ENCODE results near the gene TEDC2. TPM values are rescaled to one million over a fixed set of nuclear protein-coding genes. Genes with fewer than 3 reads are reported as not detected.
"Not testable (repeated sequence)": the region's sequence is repeated elsewhere in the genome, so short reads cannot be mapped to it uniquely, and the experiment has no call there.

TEDC2 gene
- total RNA-seq, 1 donor from 2014 or later = 0.58 TPM

GRCh38 chr16:2473446-2473926 is 13.6 kb downstream of the TEDC2 start:
- intact Hi-C loops (cut with DNase I) = no loop called here
- ATAC-seq (no peak), DNase-seq (ENCODE audit: low spot score) (no peak)

DNA sequence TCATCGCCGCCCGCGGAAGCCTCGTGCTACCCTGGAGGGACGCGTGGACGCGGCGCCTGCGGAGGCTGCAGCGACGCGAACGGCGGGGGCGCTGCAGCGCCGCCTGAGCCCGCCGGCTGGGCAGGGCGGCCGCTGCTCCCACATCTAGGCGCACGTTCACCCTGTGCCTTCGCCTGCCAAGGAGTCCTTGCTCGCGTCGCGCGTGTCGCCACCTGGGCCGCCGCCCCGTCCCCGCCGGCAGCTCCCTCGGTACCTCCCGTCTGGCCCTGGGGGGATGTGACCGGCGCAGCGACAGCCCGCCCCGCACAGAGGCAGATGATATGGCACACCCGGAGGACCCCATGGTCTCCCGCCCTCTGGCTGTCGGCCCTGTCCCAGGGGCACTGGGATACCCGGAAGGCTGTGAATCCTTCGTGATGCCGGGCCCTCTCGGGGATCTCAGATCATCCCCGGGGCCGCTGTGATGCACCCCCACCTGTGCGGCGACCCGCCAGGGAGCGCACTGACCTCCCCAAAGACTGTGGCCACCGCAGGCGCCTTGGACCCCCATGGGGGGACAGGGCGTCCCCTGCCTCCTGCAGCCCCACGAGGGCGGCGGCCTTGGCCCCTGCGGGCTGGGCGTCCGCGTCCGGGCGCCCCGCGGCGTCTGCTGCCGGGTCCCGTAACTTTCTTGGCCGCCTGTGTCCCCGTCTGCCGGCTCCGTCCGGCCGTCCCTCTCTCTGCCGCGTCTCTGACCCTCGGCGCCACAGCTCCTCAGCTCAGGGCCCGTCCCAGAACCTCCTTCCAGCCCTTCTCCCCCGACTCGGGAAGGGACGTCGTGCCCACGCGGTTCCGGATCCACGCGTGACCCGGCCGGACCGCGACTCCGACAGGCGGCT is 14.3 kb downstream of the TEDC2 start:
- intact Hi-C loops (cut with DNase I) = no loop called here
- peak; percentile 34 for ATAC-seq

DNA sequence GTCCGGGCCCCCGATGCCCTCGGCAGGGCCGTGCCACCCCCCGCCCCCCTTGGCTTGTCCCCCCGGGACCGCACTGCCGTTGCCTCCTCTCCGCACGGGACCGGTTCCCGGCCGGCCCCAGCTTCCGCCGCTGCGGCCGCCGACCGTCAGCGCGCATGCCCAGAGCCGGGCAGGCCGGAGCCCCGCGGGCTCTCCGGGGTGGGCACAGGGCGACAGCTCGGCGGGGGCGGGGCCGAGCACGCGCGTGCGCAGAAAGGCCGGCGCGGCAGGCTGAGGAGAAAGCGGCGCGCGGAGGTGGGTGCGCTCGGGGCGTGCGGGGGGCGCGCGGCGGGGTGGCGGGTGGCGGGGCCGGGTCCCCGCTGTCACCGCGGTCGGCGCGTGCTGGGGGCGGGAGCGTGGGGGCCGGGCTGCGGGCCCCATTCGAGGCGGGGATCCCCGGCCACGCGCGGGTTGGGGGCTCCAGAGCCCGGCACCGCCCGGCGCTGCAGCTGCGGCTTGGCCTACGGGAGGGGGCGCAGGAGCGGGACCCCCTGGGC is 15.0 kb downstream of the TEDC2 start, which contains the start of gene TBC1D24:
TSS of gene TBC1D24 (plus strand) at position 251 of the 536 bp plus-strand sequence. CDS start 21,022 bp downstream, outside the sequence.
- DNase-seq (ENCODE audit: low spot score) = peak; percentile 92
- ATAC-seq = peak; percentile 90
- intact Hi-C loops (cut with DNase I) = no loop called here

More for the DNA sequence above, 14.3 kb downstream of the TEDC2 start:
- DNase-seq (ENCODE audit: low spot score) = no peak

- no peak for DNase-seq (ENCODE audit: low spot score)
- intact Hi-C loops (cut with DNase I) = no loop called here
- no peak for ATAC-seq
These were observed 15.8 kb downstream of the TEDC2 start for GRCh38 chr16:2475413-2476344.

GRCh38 chr16:2476345-2476720 is 16.4 kb downstream of the TEDC2 start:
- intact Hi-C loops (cut with DNase I) = no loop called here
- no peak for DNase-seq (ENCODE audit: low spot score)
- ATAC-seq = no peak

DNA sequence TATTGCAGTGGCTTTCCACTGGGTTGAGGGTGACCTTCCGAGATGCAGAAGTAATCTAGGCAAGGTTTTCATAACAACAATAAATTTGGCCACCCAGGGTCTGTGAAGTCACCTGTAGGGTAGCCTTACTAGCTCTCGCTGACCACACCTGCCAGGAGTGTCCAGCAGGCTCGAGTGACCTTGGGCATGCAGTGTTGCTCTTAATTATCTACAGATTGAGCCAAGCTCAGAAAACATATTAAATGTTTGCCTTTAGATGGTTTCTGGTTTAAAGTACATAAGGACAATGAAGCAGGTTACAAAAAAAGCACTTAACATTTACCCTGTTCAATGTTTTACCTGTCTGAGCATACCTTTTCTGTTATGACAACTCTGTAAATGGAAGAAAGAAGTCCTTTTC is 16.8 kb downstream of the TEDC2 start:
- DNase-seq (ENCODE audit: low spot score) (no peak), ATAC-seq (no peak)
- intact Hi-C loops (cut with DNase I) = no loop called here

DNA sequence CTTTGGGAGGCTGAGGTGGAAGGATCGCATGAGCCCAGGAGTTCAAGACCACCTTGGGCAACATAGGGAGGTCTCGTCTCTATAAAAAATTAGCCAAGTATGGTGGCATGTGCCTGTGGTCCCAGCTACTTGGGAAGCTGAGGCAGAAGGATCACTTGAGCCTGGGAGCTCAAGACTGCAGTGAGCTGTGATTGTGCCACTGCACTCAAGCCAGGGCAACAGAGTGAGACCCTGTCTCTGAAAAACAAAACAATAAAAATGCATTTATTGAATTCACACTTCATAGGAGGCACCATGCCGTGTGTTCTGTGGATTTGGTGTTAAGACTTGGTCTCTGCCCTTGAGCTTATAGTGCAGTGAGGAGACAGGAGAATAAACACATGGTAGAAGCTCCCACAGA is 17.4 kb downstream of the TEDC2 start:
- DNase-seq (ENCODE audit: low spot score) = no peak
- no peak for ATAC-seq
- intact Hi-C loops (cut with DNase I) = no loop called here

DNA sequence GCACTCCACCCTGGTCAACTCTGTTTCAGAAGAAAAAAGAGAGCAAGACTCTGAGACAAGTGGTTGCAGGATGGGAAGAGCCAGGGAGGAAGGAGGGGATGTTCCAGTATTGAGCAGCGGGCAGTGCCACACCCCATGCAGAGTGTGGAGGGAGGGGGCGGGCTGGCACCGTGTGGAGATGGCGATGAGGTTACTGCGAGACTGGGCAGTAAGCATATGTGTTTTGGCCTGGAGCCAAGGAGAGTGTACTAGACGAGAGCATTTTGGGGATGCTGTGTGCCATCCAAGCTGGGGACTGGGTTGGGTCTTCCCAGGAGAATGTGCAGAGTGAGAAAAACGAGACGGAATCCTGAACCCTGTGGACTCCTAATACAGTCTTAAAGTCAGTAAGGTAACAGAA is 18.4 kb downstream of the TEDC2 start:
- DNase-seq (ENCODE audit: low spot score) (no peak), ATAC-seq (no peak)
- intact Hi-C loops (cut with DNase I) = no loop called here

GRCh38 chr16:2479996-2480395 is 20.1 kb downstream of the TEDC2 start:
- ATAC-seq; DNase-seq (ENCODE audit: low spot score); intact Hi-C loops (cut with DNase I): not testable (repeated sequence)

GRCh38 chr16:2480948-2481347 is 21.0 kb downstream of the TEDC2 start:
- no peak for DNase-seq (ENCODE audit: low spot score)
- intact Hi-C loops (cut with DNase I) = no loop called here
- ATAC-seq = no peak

DNA sequence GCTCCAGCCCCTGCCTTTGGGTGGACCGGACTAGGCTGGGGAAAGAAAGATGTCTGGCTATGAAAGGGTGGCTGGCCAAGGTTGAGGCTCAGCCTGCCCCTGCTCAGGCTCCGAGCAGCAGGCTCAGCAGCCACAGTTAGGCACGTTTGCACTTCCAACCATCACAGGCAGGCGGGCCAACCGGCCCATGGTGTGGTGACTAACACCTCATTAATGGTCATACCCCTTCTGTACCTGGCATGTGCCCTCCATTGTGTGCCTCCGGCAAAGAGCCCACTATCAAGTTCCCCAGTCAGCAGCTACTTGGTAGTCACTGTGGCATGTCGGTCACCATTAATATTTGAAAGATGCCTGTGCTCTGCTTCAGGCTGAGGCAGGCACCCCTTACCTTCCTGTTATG is 21.8 kb downstream of the TEDC2 start:
- ATAC-seq (no peak), DNase-seq (ENCODE audit: low spot score) (no peak)
- intact Hi-C loops (cut with DNase I) = no loop called here

DNA sequence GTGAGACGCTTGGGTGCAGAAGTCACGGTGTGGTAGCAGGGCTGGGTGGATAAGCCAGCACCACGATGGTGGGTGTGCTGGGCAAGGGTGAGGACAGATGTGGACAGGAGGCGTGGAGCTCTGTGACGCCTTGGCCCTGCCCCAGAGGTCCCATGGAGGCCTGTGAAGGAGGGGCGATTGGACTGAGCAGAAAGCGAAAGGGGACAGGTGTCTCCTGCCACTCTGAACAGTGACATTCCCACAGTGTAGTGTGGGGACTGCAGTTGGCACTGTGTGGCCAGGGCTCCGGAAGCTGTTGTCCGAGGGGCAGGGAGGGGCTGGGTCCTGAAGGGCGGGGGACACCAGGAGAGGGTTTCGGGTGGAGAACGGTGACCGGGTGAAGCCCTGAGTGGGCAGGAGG is 22.3 kb downstream of the TEDC2 start:
- intact Hi-C loops (cut with DNase I) = no loop called here
- peak; percentile 11 for ATAC-seq
- no peak for DNase-seq (ENCODE audit: low spot score)

- intact Hi-C loops (cut with DNase I) = no loop called here
- ATAC-seq = peak; percentile 91
- no peak for DNase-seq (ENCODE audit: low spot score)
These were observed 23.0 kb downstream of the TEDC2 start for GRCh38 chr16:2482708-2483534.

- ATAC-seq (no peak), DNase-seq (ENCODE audit: low spot score) (no peak)
- intact Hi-C loops (cut with DNase I) = no loop called here
These were observed 24.3 kb downstream of the TEDC2 start for GRCh38 chr16:2483939-2484897.

- ATAC-seq = no peak
- DNase-seq (ENCODE audit: low spot score) = no peak
- intact Hi-C loops (cut with DNase I) = no loop called here
These were observed 25.1 kb downstream of the TEDC2 start for GRCh38 chr16:2484898-2485508.

DNA sequence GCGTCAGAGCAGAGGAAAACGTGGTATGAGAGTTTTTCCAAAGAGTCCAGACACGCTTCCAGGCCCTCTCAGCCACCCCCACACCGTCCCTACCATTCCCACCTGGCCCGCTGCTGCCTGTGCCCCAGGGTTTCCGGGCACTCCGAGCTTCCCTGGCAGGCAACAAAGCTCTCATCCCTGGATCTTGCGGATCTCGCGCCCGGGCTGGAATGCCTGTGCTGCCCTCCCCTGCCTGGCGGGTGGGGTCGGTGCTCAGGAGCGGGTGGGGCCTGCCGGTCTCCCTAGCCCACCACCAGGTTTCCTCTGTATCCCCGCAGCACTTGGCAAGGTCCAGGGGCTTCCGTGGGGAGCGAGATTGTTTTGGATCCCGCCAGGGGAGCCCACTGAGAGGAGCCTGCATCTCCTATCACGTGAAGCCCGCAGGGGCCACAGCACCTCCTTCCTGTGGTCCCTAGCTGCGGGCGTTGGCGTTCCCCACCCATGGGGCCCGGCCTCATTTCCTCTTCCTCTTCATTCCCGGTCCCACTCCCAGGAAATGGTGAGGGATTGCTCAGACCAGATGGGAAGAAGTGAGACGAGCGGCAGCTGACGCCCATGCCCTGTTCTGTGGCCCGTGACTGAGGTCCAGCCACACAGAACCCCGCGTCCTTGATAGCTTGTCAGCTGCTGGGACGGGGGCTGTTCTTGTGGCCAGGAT is 26.1 kb downstream of the TEDC2 start:
- intact Hi-C loops (cut with DNase I) = no loop called here
- ATAC-seq = no peak
- no peak for DNase-seq (ENCODE audit: low spot score)

Data from sciatic nerve (tissue), 2 donors.